MG63 (cell line): ENCODE results near the gene LRMDA. TPM values are rescaled to one million over a fixed set of nuclear protein-coding genes. Genes with fewer than 3 reads are reported as not detected.

Experiments
- DNase-seq: peaks from one replicate; pipeline ENCODE4 v3.0.0-alpha.2; 2020
- H3K27me3 ChIP-seq: fragments of 250-450 bp; sonication (Bioruptor Pico); 2 replicates; pipeline ENCODE4 v1.5.1; 2020; ENCODE audit warnings: mild to moderate bottlenecking, moderate library complexity
- H3K36me3 ChIP-seq: fragments of 250-450 bp; sonication (Bioruptor Pico); 2 replicates; pipeline ENCODE4 v1.5.1; 2020; ENCODE audit warnings: mild to moderate bottlenecking, moderate library complexity
- H3K4me3 ChIP-seq: fragments of 250-450 bp; sonication (Bioruptor Pico); 2 replicates; pipeline ENCODE4 v1.5.1; 2020; ENCODE audit warnings: mild to moderate bottlenecking, moderate library complexity
- H3K9me3 ChIP-seq: fragments of 250-450 bp; sonication (Bioruptor Pico); 2 replicates; pipeline ENCODE4 v1.5.1; 2020; ENCODE audit warnings: mild to moderate bottlenecking, moderate library complexity
- total RNA-seq: library from RNA; depleted of rRNA; stranded (reverse); fragments of >200 nt; shearing (Covaris generic); gene quantifications from 2 replicates; pipeline ENCODE4 v1.2.3, GENCODE V29; 2014; ENCODE audit warnings: low replicate concordance

Gene LRMDA
- total RNA-seq, 1 experiment from 2014 or later = 1.3 TPM

DNA sequence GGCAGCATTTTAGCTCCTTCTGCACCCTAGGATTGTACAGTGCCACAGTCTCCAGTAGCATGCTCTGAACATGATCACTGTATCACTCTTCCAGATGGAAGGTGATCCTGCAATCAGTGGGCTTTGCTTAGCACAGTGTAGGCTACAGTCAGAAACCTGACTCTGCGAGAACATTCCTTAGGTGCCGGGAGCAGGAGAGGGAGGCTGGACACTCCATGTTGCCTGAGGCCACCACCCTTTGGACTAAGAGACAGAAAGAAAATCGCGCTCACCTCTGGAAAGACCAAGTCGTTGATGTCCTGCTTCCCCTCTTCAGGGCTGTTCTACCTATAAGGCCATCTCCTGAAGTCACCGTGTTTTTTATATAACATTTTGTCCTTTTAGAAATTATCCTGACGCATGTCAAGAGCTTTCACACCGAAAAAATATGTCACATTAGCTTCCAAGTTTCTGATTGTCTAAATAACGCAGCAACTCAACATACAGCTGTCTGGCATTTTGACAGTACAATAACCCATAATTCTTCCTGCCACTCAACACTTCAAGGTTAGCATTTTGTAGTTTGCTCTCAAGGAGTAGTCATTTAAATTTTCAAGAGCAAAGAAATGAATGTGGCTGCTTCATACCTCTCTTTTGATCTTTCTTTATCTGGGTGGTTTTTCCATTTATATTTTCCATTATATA, 563.1 kb downstream of the LRMDA start:
- H3K27me3 ChIP-seq = no peaks in the 10 kb centered on the region
- H3K4me3 ChIP-seq = no peak overlapping the region
- DNase-seq = no peak
- H3K36me3 ChIP-seq = no peaks in the 10 kb centered on the region
- no peaks in the 10 kb centered on the region for H3K9me3 ChIP-seq

GRCh38 chr10:75995041-75995430, 563.6 kb downstream of the LRMDA start:
- no peaks in the 10 kb centered on the region for H3K36me3 ChIP-seq
- no peaks in the 10 kb centered on the region for H3K9me3 ChIP-seq
- no peak for DNase-seq
- H3K27me3 ChIP-seq = no peaks in the 10 kb centered on the region
- H3K4me3 ChIP-seq = no peak overlapping the region

- no peak for DNase-seq
- Histone ChIP-seq H3K36me3 (no peaks in the 10 kb centered on the region), H3K9me3 (no peaks in the 10 kb centered on the region), H3K27me3 (no peaks in the 10 kb centered on the region), H3K4me3 (no peak overlapping the region)
These were observed 564.3 kb downstream of the LRMDA start for GRCh38 chr10:75995720-75996119.

DNA sequence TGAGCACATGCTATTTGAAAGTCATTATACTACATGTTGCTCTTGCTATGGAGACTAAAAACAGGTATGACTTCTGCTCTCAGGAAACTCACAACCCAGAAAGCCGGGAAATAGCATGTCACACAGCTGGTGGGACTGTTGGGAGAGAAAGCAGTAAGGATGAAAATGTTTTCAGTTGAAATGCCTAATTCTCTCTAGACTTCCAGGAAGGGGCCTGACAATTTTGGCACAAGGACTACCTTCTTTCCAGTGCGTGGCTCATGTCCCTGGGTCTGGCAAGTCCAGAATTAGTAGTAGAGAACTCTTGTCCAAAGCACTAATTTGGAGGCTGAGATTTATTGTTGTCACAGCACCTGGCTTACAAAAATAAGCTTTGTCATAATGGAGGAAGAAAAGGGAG, 567.6 kb downstream of the LRMDA start:
- Histone ChIP-seq H3K27me3 (no peaks in the 10 kb centered on the region), H3K9me3 (no peaks in the 10 kb centered on the region), H3K4me3 (no peak overlapping the region), H3K36me3 (no peaks in the 10 kb centered on the region)
- DNase-seq = no peak

- H3K9me3 ChIP-seq = no peaks in the 10 kb centered on the region
- H3K27me3 ChIP-seq = no peaks in the 10 kb centered on the region
- DNase-seq = no peak
- no peak overlapping the region for H3K4me3 ChIP-seq
- H3K36me3 ChIP-seq = no peaks in the 10 kb centered on the region
These were observed 568.2 kb downstream of the LRMDA start for GRCh38 chr10:75999515-76000209.

- Histone ChIP-seq H3K4me3 (no peak overlapping the region), H3K27me3 (no peaks in the 10 kb centered on the region), H3K9me3 (no peaks in the 10 kb centered on the region), H3K36me3 (no peaks in the 10 kb centered on the region)
- DNase-seq = no peak
These were observed 569.1 kb downstream of the LRMDA start for GRCh38 chr10:76000550-76000949.

DNA sequence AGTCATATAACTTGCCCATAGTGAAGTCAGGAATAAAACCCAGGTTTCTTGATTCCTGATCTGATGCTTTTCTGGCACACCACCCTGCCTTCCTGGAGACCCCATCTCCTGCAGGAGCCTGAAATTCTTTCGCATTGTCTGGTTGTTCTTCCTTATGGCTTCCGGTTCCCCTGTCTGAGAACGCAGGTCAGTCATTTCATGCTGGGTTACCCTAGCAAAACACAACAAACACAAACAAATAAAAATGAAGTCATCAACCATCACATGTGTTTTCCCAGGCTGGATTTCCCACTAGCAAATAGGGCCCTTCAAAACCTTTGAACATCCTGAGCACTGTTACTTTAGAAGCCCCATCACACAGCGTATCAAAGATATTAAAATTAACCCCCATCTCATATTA, 569.6 kb downstream of the LRMDA start:
- no peak overlapping the region for H3K4me3 ChIP-seq
- no peaks in the 10 kb centered on the region for H3K36me3 ChIP-seq
- H3K9me3 ChIP-seq = no peaks in the 10 kb centered on the region
- DNase-seq = no peak
- H3K27me3 ChIP-seq = no peaks in the 10 kb centered on the region

GRCh38 chr10:76001461-76001860, 570.0 kb downstream of the LRMDA start:
- Histone ChIP-seq H3K36me3 (no peaks in the 10 kb centered on the region), H3K9me3 (no peaks in the 10 kb centered on the region), H3K4me3 (no peak overlapping the region), H3K27me3 (no peaks in the 10 kb centered on the region)
- DNase-seq = no peak

GRCh38 chr10:76002262-76002854, 570.9 kb downstream of the LRMDA start:
- Histone ChIP-seq H3K27me3 (no peaks in the 10 kb centered on the region), H3K4me3 (no peak overlapping the region), H3K9me3 (no peaks in the 10 kb centered on the region), H3K36me3 (no peaks in the 10 kb centered on the region)
- no peak for DNase-seq

DNA sequence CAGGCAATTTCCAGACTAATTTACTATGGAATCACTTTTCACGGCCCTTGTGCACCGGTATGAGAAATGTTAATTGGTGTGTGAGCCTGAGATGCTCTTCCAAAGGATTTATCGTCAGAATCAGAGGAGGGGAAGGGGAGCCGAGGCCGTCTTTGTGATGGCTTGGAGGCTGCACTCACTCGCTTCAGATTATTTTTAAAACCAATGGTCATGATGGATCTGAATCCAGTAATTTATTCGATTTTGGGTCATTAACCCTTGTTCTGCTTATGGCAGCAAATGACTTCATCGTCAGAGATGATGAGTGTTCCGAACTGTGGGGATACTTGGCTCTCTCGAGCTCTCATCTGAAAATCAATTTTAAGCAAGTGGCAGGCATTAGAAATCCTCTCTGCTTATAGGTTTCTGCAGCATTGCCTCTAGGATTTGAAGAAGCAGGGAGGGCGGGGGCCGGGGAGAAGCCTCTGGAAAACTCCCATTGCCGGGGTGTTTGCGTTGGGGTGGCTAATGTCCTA, 576.3 kb downstream of the LRMDA start:
- Histone ChIP-seq H3K36me3 (no peaks in the 10 kb centered on the region), H3K4me3 (no peak overlapping the region), H3K9me3 (no peaks in the 10 kb centered on the region), H3K27me3 (no peaks in the 10 kb centered on the region)
- no peak for DNase-seq

DNA sequence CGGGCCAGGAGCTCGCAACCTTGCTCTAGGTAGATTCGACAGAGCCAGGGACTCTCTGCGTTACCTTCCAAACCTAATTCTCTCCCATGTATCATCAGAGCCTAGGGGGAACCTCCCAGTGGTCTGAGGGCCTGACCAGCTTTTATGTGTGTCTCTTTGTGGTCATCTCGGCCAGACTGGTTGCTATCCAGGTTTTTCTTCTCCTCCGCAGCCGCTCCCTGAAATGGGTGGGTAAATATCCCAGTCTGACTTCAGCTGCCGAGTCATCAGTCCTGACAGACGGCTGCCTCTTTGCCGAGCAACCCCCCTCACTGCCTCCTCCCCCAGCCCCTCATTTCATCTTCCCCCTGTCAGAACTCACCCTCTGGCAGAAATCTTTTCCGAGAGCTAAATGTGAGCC, 578.1 kb downstream of the LRMDA start:
- Histone ChIP-seq H3K27me3 (no peaks in the 10 kb centered on the region), H3K36me3 (no peaks in the 10 kb centered on the region), H3K9me3 (no peaks in the 10 kb centered on the region), H3K4me3 (no peak overlapping the region)
- no peak for DNase-seq

DNA sequence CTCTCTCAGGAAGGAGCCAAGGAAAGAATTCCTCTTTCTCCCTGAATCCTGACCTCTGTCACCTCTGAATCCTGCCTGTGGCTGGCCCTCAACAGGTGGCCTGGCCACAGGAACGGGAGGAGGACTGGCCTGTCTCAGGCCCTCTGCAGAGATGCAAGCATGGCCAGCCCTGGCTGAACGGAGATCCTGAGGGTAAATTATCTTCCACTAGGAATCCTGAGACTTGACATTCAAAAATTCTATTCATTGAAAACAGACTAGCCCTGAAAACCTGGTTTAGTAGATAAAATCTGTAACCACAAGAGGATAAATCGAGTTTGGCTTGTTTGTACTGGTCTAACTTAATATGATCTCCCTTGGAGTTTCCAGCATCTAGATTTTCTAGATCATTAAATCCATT, 579.3 kb downstream of the LRMDA start:
- no peak for DNase-seq
- Histone ChIP-seq H3K4me3 (no peak overlapping the region), H3K27me3 (no peaks in the 10 kb centered on the region), H3K9me3 (no peaks in the 10 kb centered on the region), H3K36me3 (no peaks in the 10 kb centered on the region)

- Histone ChIP-seq H3K4me3 (no peak overlapping the region), H3K9me3 (no peaks in the 10 kb centered on the region), H3K36me3 (no peaks in the 10 kb centered on the region), H3K27me3 (no peaks in the 10 kb centered on the region)
- no peak for DNase-seq
These were observed 581.4 kb downstream of the LRMDA start for GRCh38 chr10:76012716-76013327.

- no peaks in the 10 kb centered on the region for H3K27me3 ChIP-seq
- peak; percentile 71 for DNase-seq
- no peaks in the 10 kb centered on the region for H3K9me3 ChIP-seq
- no peaks in the 10 kb centered on the region for H3K36me3 ChIP-seq
- no peak overlapping the region for H3K4me3 ChIP-seq
These were observed 583.8 kb downstream of the LRMDA start for GRCh38 chr10:76015245-76015644.

GRCh38 chr10:76017026-76017732, 585.8 kb downstream of the LRMDA start:
- Histone ChIP-seq H3K4me3 (no peak overlapping the region), H3K27me3 (no peaks in the 10 kb centered on the region), H3K9me3 (no peaks in the 10 kb centered on the region), H3K36me3 (no peaks in the 10 kb centered on the region)
- DNase-seq = no peak

- H3K4me3 ChIP-seq = no peak overlapping the region
- H3K9me3 ChIP-seq = no peaks in the 10 kb centered on the region
- DNase-seq = no peak
- no peaks in the 10 kb centered on the region for H3K36me3 ChIP-seq
- no peaks in the 10 kb centered on the region for H3K27me3 ChIP-seq
These were observed 586.5 kb downstream of the LRMDA start for GRCh38 chr10:76017733-76018433.
